Sigmoid colon (tissue), 3 donors: ENCODE measurements around the gene IGSF5.

ENCODE experiments used
- POLR2A ChIP-seq, 2 donors: fragments of 450-650 bp; IDR thresholded peaks; one replicate each; pipeline ENCODE4 v1.6.1; 2016; ENCODE audit warnings: antibody characterized with exemption in 2 of 2, mild to moderate bottlenecking in 2 of 2, moderate library complexity in 2 of 2
- TF ChIP-seq, protein P1 (sequence below), 4 experiments: fragments of 450-650 bp in 3 of 4; fragments of 200-600 bp in 1 of 4; IDR thresholded peaks; one replicate each; pipeline ENCODE4 v1.5.1; 2016 to 2019; ENCODE audit warnings: antibody characterized with exemption in 4 of 4, mild to moderate bottlenecking in 3 of 4, moderate library complexity in 2 of 4

DNA sequence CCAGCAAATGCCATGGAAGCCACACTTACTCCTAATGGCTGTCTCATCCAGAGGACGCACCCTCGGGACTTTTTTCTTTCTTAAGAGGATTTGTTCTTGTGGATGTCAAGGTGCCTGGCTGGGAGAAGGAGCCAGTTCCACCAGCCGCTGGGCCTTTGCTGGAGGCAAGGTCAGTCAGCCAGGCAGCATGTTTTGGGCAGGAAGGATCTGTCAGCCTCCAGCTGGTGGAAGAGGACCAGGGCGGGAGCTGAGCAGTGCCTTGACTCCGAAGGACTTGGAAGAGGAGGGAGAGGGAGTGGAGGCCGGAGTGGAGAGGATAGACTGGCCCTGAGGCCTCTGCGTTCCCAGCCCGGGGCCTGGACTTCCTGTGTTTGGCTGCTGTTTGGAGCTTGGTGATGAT, 5.7 kb downstream of the IGSF5 start:
- TF ChIP-seq, protein P1, sequence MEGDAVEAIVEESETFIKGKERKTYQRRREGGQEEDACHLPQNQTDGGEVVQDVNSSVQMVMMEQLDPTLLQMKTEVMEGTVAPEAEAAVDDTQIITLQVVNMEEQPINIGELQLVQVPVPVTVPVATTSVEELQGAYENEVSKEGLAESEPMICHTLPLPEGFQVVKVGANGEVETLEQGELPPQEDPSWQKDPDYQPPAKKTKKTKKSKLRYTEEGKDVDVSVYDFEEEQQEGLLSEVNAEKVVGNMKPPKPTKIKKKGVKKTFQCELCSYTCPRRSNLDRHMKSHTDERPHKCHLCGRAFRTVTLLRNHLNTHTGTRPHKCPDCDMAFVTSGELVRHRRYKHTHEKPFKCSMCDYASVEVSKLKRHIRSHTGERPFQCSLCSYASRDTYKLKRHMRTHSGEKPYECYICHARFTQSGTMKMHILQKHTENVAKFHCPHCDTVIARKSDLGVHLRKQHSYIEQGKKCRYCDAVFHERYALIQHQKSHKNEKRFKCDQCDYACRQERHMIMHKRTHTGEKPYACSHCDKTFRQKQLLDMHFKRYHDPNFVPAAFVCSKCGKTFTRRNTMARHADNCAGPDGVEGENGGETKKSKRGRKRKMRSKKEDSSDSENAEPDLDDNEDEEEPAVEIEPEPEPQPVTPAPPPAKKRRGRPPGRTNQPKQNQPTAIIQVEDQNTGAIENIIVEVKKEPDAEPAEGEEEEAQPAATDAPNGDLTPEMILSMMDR (IDR thresholded peaks at IDR 0.05), result no peak
- no peak for TF ChIP-seq POLR2A (IDR thresholded peaks at IDR 0.05)
